Measurements from ENCODE around the gene ITPR1.

Gene ITPR1

DNA sequence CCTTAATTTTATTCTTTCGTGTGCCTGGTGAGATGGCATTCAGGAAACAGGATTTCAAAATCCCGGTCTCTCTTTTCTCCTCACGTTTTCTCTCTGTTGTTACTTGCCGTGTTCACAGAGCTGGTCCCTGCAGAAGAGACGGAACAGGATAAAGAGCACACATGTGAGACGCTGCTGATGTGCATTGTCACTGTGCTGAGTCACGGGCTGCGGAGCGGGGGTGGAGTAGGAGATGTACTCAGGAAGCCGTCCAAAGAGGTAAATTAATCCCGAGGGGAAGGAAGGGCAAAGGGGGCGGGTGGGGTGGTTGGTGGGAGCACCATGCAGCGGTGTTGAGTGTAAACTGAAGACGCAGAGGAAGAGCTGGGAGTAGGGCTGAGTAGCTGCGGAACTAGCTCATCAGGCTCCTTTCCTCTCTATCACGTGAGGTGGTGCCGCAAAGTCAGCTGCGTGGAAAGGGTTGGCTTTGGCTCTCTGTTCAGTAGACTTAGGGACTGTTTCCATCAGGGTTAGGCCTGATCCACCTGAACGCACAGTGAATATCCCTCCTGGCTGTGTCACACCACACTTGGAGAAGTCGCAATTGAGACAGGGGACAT, 321.3 kb downstream of the ITPR1 start:
- DNase-seq (ENCODE audit: low spot score): no peak

DNA sequence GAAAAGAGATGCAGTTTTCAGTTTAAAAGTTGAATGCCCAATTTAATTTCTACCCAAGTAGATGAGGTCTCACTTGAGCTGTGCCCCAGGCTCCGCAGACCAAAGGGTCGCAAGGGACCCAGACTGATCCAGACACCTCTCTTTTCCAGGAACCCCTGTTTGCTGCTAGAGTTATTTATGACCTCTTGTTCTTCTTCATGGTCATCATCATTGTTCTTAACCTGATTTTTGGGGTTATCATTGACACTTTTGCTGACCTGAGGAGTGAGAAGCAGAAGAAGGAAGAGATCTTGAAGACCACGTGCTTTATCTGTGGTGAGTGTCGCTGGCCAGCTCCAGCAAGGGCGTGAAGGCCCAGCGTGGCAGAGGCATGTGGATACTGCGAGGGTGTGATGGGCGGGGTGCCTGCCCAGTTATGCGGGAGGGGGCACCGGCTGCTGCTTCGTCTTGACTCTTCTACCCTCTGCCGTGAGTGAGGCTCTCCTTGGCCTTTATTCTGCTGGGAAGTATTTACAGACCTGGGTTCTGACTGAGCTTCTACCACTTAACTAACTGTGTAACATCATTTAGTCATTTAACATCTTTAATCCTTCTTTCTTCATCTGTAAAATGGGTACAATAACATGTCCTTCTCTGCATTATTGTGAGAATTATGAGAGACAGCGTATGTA, 321.9 kb downstream of the ITPR1 start:
- DNase-seq (ENCODE audit: low spot score): no peak

DNA sequence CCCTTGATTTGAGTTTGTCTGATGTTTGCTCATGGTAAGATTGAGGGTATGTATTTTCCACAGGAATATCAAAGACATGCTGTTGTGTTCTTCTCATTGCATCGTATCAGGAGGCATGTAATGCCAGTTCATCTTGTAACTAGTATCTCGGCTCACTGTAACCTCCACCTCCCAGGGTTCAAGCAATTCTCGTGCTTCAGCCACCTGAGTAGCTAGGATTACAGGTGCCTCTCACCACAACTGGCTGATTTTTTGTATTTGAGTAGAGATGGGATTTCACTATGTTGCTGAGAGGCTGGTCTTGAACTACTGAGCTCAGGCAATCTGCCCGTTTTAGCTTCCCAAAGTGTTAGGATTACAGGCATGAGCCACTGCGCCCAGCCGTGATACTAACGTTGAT, 323.2 kb downstream of the ITPR1 start:
- no peak for DNase-seq (ENCODE audit: low spot score)

DNA sequence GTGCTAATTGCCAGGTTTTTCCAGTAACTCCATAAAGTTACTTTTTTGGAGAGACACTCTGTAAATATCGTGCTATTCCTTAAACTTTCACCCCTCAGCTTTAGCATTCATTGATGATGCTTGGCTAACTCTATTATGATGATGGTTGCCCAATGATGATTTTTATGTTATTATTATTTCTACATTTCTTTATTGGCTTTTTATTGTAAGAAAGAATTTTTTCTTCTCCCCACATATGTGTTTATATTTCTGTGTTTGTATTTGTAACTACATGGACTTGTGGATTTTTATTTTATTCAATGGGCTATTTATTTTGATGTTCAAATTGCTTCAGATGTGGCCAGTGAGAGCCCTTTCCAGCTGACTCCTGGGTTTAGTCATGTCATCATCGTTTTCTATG, 323.6 kb downstream of the ITPR1 start:
- no peak for DNase-seq (ENCODE audit: low spot score)

DNA sequence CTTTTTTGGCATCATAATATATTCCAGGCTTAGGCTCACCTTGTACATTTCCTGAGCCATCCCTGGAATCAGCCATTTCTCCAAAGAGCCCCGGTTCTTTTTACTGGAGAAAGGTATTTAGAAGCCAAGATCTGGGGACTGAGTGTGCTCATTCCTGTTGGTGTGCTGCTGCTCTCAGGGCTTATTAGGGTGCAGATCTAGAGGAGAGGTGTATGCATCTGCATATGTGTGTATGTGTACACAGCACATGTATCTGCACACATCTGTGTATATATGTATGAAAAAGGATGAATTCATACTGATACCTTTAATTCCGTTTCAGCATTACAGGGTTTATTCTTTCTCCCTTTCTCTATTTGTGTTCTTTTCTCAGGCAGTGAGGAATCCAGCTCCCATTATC, 324.0 kb downstream of the ITPR1 start:
- no peak for DNase-seq (ENCODE audit: low spot score)

DNA sequence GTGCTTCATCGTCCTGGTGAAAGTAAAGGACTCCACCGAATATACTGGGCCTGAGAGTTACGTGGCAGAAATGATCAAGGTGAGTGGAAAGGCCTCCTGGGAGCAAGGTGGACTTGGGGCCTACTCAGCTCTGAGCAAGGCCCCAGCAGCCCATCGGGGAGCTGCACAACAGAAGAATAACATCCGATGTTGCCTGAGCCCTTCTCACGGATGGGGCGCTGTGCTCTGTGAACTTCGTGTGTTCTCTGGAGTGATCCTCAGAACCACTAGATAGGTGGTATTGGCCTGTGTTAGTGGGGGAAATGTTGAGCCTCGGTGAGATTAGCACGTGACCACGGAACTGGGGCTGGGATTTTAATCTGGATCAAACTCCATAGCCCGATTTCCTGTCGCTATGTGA, 325.0 kb downstream of the ITPR1 start:
- DNase-seq (ENCODE audit: low spot score): no peak

DNA sequence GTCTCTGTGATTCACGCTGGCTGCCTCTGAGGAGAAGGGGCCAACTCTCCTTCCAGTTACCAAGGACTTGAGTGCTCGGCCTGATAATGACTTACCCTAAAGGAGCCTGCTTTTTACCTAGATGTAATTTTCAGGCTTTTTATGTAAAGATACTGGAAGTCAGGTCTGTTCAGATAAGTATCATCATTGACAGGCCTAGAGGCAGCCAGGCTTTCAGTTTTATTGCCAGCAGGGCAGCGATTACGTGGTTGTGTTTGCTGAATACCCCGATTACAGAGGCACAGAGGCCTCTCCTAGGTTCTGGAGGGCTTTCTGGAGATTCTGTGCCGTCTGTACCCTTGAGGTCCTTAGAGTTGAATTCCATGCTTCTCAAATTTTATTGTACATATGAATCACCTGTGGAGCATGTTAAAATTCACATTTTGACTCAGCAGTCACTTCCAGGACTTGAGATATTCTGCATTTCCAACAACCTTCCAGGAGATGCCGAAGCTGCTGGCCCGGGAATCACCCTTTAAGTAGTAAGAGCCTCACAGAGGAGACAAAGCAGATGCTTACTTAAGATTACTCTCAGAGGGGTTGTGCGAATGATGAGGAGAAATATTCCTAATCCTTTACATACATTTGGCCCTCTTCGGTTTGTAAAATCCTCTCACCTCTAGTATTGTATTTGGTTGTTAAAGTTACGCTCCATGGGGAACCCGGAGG, 326.0 kb downstream of the ITPR1 start:
- no peak for DNase-seq (ENCODE audit: low spot score)

DNA sequence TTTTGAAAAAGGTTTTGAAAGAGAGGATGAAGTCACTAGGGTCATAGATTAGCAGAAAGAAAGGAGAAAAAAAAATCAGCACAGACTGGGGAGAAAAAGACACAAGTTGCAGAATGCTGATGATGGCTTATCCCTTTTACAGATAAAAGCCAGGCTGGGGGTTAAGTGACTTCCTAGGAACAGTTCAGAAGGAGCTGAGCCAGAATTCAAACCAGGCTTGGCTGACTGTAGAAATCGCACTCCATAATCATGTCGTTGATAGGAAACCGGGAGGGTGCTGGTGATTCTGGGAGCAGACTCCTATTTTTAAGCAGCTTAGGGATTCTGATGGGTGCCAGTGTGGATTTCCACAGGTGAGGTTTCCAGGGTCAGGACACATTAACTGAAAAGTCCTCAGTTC, 326.6 kb downstream of the ITPR1 start:
- no peak for DNase-seq (ENCODE audit: low spot score)

DNA sequence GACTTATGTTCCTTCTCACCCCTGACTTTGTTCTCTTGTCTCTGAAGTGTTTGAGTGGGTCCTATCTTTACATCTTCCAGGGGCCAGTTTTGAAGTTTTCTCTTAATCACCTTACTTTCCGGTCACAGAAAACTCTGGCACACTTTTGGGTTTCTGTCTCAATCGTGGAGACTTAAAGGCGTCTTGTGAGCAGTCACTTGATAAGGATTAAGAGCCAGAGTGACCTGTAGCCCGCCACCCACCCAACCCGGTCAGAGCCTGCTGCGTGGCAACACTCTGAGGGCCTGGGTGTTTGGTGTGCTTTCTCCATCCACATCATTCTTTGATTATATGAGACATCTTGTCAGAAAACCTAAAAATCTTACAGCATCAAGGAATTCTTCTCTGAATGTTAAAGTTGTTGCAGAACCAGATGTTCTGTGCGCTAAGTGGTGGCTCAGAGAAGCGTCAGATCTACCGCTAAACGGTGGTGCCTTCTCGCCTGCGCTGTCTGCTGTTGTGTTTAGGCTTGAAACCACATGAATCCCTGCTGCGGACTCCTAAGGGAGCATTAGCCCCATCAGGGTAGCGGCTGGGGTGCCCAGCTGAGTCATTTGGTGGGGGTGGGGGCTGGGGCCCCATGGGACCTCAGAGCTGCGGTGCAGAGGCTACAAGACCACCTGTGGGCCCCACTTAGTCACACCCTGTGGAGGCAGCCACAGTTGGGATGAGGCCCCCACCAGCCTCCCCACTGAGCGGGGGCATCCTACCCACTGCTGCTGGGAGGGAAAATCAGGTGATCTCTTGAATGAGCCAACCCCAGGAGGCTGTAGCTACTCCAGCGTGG, 327.4 kb downstream of the ITPR1 start:
- DNase-seq (ENCODE audit: low spot score): no peak

DNA sequence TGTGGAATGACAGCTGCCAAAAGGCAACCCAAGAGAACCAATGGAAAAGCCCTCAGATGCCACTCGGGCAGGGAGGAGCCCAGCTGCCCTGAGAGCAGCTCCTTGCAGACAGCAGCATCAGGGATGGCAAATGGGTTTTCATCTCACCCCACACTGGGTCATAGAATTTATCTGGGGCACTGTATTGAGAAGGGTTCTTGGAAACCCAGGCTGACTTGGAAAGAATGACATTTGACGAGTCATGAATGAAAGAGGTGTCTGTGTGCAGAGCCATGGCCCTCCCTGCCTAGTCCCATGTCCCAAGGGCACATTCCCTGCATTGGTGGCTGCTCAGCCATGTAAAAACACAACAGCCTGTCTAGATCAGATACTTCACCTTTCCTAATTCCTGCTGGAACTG, 328.2 kb downstream of the ITPR1 start:
- DNase-seq (ENCODE audit: low spot score): no peak

DNA sequence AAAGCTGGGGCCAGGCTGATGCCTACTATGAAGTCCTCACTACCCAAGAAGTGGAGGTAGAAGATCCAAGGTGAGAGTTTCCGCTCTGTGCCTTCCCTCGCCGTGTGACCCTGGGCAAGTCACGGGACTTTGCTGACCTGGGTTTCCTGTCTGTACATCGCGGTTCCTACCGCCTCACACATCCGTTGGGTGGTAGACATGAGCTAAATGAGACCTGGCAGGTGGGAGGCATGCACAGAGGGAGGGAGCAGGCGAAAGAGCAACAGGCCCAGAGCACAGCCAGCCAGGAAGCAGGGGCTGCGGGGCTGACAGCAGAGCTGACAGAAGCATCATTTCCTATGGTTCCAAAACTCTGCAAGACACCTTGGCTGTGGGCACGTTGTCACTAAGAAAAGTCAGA, 328.8 kb downstream of the ITPR1 start:
- no peak for DNase-seq (ENCODE audit: low spot score)

DNA sequence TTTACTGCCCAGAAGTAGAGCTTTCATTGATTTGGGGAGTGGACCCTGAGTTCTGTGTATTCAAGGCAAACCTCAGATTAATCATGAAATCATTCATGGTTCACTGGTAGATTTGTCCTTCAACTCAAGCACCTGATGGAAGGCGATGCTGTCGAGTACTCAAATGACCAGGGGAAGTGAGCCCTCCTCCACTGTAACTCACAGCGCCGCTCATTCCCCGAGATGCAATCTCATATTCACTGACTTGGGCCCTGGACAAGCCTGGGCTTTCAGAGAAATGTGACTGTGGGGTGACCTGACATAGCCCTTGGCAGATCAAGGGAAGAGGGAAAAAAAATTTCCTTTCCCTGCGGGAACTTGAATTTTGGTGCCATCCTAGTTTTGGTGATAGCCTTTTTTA, 329.4 kb downstream of the ITPR1 start:
- no peak for DNase-seq (ENCODE audit: low spot score)

DNA sequence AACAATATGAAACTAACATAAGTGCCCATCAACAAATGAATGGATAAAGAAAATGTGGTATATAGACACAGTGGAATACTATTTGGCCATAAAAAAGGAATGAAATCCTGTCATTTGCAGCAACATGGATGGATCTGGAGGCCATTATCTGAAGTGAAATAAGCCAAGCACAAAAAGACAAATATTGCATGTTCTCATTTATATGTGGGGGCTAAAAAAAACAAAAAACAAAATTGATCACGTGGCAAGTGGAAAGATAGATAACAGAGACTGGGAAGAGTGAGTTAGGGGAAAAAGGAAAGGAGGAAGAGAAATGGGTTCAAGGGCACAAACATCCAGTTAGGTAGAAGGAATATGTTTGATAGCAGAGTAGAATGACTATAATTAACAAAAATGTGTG, 330.2 kb downstream of the ITPR1 start:
- no peak for DNase-seq (ENCODE audit: low spot score)

DNA sequence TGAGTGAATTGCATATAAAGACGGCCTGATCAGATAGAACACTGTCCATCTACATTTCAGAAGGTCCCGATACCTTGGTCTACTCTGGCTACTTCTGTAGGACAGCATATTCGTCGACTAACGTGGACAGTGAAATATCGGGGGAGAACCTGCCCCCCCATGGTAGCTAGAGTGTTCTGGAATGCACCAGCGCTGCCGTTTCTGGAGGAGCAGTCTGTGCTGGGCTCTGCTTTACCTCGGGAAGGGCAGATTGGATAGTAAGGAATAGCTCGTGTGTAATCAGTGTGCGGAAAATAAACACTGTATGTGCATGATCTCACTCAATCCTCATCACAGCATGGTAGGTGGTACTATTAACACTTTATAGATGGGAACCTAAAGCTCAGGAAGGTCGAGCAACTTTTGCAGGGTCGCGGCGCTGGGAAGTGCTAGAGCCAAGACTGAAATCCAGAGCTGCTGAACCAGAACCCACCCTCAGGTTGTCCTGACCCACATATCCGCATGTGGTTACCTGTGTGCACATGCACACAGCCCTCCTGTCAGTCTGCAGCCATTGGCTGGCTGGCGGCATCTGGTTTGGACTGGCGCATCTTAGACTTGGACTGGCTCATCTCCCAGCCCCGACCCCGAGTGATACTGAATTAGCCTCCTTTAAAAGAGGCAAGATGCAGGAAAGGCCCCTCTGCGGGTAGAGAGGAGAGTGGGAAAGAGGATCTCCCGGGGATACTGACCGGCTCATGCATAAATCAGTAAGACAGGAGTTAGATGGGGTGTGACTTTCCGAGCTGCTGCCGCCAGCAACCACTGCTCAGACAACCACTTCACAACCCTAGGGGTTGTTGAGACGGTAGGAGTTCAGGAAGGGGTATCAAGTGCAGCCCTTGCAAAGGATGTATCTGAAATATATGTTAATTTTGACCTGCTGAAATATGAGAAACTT, 331.1 kb downstream of the ITPR1 start:
- DNase-seq (ENCODE audit: low spot score): no peak

DNA sequence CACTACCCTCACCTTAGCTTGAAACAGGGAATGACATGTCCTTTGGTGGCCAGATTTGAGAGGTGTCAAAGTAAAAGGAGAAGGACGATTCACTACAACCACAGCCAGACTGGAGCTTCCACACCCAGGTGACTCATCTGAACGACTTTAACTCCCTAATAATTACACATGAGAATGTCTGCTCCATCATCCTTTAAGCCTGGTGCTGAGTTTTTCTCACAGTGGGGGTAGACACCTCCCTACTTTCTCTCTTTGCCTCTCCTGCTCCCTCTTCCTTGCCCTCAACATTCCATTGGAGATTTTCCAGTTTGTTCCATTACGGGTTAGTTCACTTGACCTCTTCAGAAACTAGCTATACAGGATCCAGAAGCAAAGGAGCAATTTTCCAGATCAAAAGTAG, 331.8 kb downstream of the ITPR1 start:
- no peak for DNase-seq (ENCODE audit: low spot score)

DNA sequence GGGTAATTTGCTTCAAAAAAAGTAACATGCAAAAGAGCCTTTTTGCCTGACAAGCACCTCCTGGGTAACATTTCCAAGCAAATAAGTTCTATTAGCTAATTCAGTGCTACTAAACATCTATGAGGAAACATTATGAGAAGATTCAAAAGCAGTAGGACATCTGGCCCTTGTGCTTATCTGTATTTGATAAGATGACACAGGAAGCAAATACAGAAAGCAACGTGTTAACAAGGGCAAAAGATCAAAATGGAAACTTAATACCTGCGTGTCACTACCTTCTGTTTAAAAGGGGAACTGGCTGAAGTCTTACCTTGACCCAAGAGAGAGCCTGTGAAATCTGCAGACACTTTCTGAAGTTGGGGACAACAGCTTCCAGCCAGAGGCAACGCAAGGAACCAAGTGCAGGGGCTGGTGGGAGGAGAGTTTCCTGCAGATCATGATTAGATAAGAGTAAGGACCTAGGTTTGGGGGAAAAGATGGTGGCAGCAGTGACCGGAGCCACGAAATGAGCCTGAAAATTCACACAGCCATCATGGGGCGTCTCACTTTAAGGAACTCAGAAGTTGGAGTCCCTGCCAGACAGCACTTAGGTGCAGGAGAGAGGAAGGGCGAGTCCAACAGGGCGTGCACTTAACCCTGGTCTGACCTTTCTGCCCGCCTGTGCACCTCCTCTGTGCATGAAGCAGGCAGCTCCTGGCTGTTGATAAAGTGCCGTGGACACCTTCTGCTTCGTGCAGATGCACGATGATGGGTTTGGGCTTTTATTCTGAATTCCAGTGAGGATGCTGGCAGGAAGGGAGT, 332.5 kb downstream of the ITPR1 start:
- no peak for DNase-seq (ENCODE audit: low spot score)

DNA sequence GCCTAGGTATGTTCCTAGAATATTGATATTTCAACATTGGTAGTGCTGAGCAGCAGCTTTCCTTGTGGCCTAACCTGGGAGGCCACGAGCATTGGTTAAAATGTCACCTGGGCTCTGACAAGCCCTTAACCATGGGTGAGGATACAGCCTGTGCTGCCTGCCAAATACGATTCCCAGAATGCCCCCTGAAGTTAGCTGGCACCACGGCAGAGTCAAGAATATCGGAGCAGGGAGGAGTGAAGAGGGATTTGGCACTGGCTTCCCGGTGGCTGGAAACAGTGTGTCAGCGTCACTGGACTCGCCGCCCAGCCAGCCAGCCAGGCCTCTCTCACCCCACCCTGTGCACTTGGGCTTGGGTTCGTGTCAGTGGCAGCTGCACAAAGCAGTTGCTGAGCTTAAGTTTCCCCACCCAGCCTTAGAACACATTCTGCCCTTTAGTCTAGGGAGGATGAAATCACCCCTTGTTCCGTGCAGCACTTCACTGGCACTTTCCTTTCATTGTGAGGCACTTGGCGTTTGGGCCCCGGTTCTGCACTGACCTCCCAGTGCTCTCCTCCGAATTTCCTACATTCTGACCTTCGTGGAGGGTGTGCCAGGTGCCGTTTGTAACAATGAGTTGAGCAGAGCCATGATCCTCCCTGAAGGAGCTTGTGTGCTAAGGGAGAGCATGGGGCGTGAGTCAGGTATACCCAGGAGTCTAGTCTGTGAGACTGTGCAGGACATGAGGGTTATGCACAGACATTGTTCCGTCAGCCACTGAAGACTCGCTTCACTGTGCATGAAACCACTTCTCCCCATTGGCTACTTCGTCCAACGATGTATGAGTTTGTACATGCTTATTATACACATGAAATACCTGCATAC, 333.3 kb downstream of the ITPR1 start:
- DNase-seq (ENCODE audit: low spot score): no peak

DNA sequence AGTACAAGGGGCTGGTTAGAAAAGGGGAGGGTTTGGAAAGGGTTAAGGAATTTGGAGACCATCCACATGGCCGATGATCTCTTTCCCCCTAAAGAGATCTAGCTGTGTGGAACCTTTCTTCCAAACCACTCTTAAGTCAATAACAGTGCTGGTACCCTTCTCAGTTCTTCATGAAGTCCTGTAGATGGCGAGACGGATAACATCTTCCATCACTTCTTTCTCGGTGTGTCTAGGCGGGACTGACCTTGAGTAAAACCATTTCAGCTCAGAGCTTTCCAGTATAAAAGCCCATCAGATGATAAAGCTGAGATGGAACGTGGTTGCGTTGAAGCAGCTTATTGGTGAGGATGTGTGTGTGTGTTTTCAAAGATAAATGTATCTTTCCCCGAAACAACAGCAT, 334.6 kb downstream of the ITPR1 start:
- no peak for DNase-seq (ENCODE audit: low spot score)

DNA sequence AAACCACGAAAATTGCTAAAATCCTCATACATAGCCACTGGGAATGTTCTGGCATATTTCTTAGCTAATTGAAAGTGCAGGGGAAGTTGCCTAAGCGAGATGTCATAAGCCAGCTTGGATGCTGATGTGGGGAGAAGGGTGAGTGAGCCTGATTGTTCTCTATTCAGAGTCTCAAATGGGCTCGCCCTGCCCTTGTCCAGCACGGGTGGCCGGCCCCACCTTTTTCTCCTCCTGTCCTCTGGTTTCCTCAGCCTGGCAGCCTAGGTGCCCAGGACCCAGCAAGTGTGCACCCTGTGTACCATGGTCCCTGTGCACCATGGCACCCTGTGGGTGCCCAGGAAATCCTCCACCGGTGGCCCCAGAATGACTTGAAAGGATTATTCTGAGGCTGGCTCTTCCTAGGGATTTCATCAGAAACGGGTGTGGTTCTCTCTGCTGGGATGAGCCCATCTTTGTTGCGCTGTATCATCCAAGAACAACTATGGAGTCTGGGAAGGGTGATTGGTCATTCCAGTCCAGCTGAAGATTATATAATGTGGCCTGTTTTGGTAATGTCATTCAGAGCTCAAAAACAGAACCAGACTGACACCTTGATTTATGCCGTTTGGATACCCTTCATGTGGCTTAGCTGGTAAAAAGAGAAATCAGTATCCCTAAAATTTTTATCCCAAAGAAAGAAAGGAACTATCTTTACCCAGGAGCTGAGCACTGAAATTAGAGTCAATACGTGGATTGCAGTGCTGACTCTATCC, 335.3 kb downstream of the ITPR1 start:
- DNase-seq (ENCODE audit: low spot score): no peak
